HEK293 (cell line): ENCODE measurements around the gene CYP4F8.

Source experiments
- CTCF ChIA-PET: fragments of 350-600 bp; formaldehyde crosslinking; extraction: SDS; loops from one replicate; lab custom pipeline; 2021; ENCODE audit warnings: antibody characterized with exemption; lab: Yijun Ruan, JAX
- POLR2A ChIA-PET: fragments of 300-600 bp; formaldehyde crosslinking; extraction: SDS; loops from one replicate; lab custom pipeline; 2020; ENCODE audit warnings: antibody characterized with exemption, inconsistent platforms; lab: Yijun Ruan, JAX
- H3K27ac ChIP-seq: fragments of 200-500 bp; sonication (Bioruptor generic); 2 replicates; pipeline ENCODE4 v1.5.1; 2014; ENCODE audit warnings: low read depth, low read length, control low read depth, inconsistent platforms; ENCODE audit errors: extremely low read depth
- H3K36me3 ChIP-seq, 2 experiments: fragments of 200-500 bp in 1 of 2; sonication (Bioruptor generic) in 1 of 2; 1 replicate in 1 of 2; 2 replicates in 1 of 2; pipeline ENCODE4 v1.5.1; 2014 to 2017; ENCODE audit warnings: inconsistent platforms in 2 of 2, low read length in 2 of 2; ENCODE audit not compliant: control insufficient read depth in 2 of 2, insufficient read depth in 1 of 2
- H3K4me1 ChIP-seq: fragments of 200-500 bp; sonication (Bioruptor generic); 2 replicates; pipeline ENCODE4 v1.5.1; 2014; ENCODE audit warnings: mild to moderate bottlenecking, low read length, inconsistent platforms; ENCODE audit not compliant: control insufficient read depth, insufficient read depth
- H3K4me3 ChIP-seq: 2 replicates; pipeline ENCODE4 v1.5.1; 2011; ENCODE audit warnings: low read depth, mild to moderate bottlenecking, control low read depth, low read length, moderate library complexity
- H3K9me3 ChIP-seq: fragments of 200-500 bp; sonication (Bioruptor generic); 2 replicates; pipeline ENCODE4 v1.5.1; 2014; ENCODE audit warnings: low read depth, low read length, inconsistent platforms; ENCODE audit not compliant: control insufficient read depth, insufficient read depth
- HOXA7 ChIP-seq: sonication (generic); formaldehyde crosslinking; IDR thresholded peaks from 2 replicates; pipeline ENCODE4 v1.8.1; 2022; ENCODE audit warnings: missing genetic modification reagents, borderline replicate concordance
- OVOL3 ChIP-seq: fragments of 450-650 bp; formaldehyde crosslinking; IDR thresholded peaks from 2 replicates; pipeline ENCODE4 v1.5.1; 2016; ENCODE audit warnings: missing biosample characterization, missing genetic modification characterization
- REPIN1 ChIP-seq: fragments of 450-650 bp; formaldehyde crosslinking; IDR thresholded peaks from 2 replicates; pipeline ENCODE4 v1.5.1; 2017; ENCODE audit warnings: missing biosample characterization, missing genetic modification characterization, low read depth
- TCF7L2 ChIP-seq: IDR thresholded peaks from 2 replicates; pipeline ENCODE4 v1.6.1; 2011; ENCODE audit warnings: low read depth, mild to moderate bottlenecking, inconsistent platforms, low read length, moderate library complexity, borderline replicate concordance
- YY1 ChIP-seq: fragments of 450-650 bp; formaldehyde crosslinking; IDR thresholded peaks from 2 replicates; pipeline ENCODE4 v1.5.1; 2018; ENCODE audit warnings: missing biosample characterization, missing genetic modification characterization
- ZBTB17 ChIP-seq: fragments of 450-650 bp; formaldehyde crosslinking; IDR thresholded peaks from 2 replicates; pipeline ENCODE4 v1.5.1; 2016; ENCODE audit warnings: missing biosample characterization, missing genetic modification characterization
- ZNF114 ChIP-seq: fragments of 450-650 bp; formaldehyde crosslinking; IDR thresholded peaks from 2 replicates; pipeline ENCODE4 v1.5.0; 2017; ENCODE audit warnings: missing biosample characterization, missing genetic modification characterization
- ZNF16 ChIP-seq: fragments of 450-650 bp; formaldehyde crosslinking; IDR thresholded peaks from 2 replicates; pipeline ENCODE4 v1.5.1; 2016; ENCODE audit warnings: low read depth, missing biosample characterization, missing genetic modification characterization
- ZNF350 ChIP-seq: fragments of 450-650 bp; formaldehyde crosslinking; IDR thresholded peaks from 2 replicates; pipeline ENCODE4 v1.5.0; 2017; ENCODE audit warnings: missing biosample characterization, mild to moderate bottlenecking, missing genetic modification characterization
- ZNF366 ChIP-seq: fragments of 450-650 bp; formaldehyde crosslinking; conservative IDR thresholded peaks from 2 replicates; pipeline ENCODE4 v1.5.1; 2016; ENCODE audit warnings: missing biosample characterization, missing genetic modification characterization
- ZNF37A ChIP-seq: fragments of 450-650 bp; IDR thresholded peaks from 2 replicates; pipeline ENCODE4 v1.5.1; 2018; ENCODE audit warnings: missing biosample characterization, missing genetic modification characterization
- ZNF433 ChIP-seq: fragments of 450-650 bp; formaldehyde crosslinking; IDR thresholded peaks from 2 replicates; pipeline ENCODE4 v1.5.1; 2016; ENCODE audit warnings: missing biosample characterization, missing genetic modification characterization, low read depth
- ZNF555 ChIP-seq: fragments of 450-650 bp; formaldehyde crosslinking; conservative IDR thresholded peaks from 2 replicates; pipeline ENCODE4 v1.5.1; 2017; ENCODE audit warnings: missing biosample characterization, mild to moderate bottlenecking, missing genetic modification characterization, inconsistent platforms
- ZNF670 ChIP-seq: fragments of 450-650 bp; formaldehyde crosslinking; IDR thresholded peaks from 2 replicates; pipeline ENCODE4 v1.5.1; 2016; ENCODE audit warnings: missing biosample characterization, missing genetic modification characterization, low read depth
- ZNF776 ChIP-seq: fragments of 450-650 bp; formaldehyde crosslinking; IDR thresholded peaks from 2 replicates; pipeline ENCODE4 v1.5.0; 2017; ENCODE audit warnings: missing biosample characterization, missing genetic modification characterization, borderline replicate concordance
- ZNF837 ChIP-seq: fragments of 450-650 bp; formaldehyde crosslinking; IDR thresholded peaks from 2 replicates; pipeline ENCODE4 v1.5.1; 2016; ENCODE audit warnings: missing biosample characterization, missing genetic modification characterization
- ZSCAN16 ChIP-seq: fragments of 450-650 bp; formaldehyde crosslinking; IDR thresholded peaks from 2 replicates; pipeline ENCODE4 v1.5.1; 2016; ENCODE audit warnings: missing biosample characterization, missing genetic modification characterization
- ZSCAN30 ChIP-seq: fragments of 450-650 bp; IDR thresholded peaks from 2 replicates; pipeline ENCODE4 v1.5.1; 2018; ENCODE audit warnings: missing biosample characterization, mild to moderate bottlenecking, missing genetic modification characterization, moderate library complexity
- TF ChIP-seq, protein P1 (sequence below): fragments of 450-650 bp; formaldehyde crosslinking; IDR thresholded peaks from 2 replicates; pipeline ENCODE4 v1.5.1; 2017; ENCODE audit warnings: missing biosample characterization, missing genetic modification characterization
- TF ChIP-seq, protein P2 (sequence below): fragments of 450-650 bp; formaldehyde crosslinking; IDR thresholded peaks from 2 replicates; pipeline ENCODE4 v1.5.1; 2016; ENCODE audit warnings: missing biosample characterization, missing genetic modification characterization
- TF ChIP-seq, protein P3 (sequence below): fragments of 450-650 bp; formaldehyde crosslinking; IDR thresholded peaks from 2 replicates; pipeline ENCODE4 v1.5.1; 2017; ENCODE audit warnings: missing biosample characterization, missing genetic modification characterization
- TF ChIP-seq, protein P4 (sequence below): fragments of 450-650 bp; formaldehyde crosslinking; IDR thresholded peaks from 2 replicates; pipeline ENCODE4 v1.5.1; 2016; ENCODE audit warnings: missing biosample characterization, missing genetic modification characterization
- TF ChIP-seq, protein P5 (sequence below): fragments of 450-650 bp; formaldehyde crosslinking; optimal IDR thresholded peaks from 2 replicates; pipeline ENCODE3; 2016; ENCODE audit warnings: missing biosample characterization, mild to moderate bottlenecking, missing genetic modification characterization
- TF ChIP-seq, protein P6 (sequence below): fragments of 450-650 bp; formaldehyde crosslinking; IDR thresholded peaks from 2 replicates; pipeline ENCODE4 v1.5.1; 2016; ENCODE audit warnings: missing biosample characterization, missing genetic modification characterization
- TF ChIP-seq, protein P7 (sequence below): fragments of 450-650 bp; formaldehyde crosslinking; IDR thresholded peaks from 2 replicates; pipeline ENCODE4 v1.5.1; 2016; ENCODE audit warnings: missing biosample characterization, missing genetic modification characterization

The CYP4F8 gene

DNA sequence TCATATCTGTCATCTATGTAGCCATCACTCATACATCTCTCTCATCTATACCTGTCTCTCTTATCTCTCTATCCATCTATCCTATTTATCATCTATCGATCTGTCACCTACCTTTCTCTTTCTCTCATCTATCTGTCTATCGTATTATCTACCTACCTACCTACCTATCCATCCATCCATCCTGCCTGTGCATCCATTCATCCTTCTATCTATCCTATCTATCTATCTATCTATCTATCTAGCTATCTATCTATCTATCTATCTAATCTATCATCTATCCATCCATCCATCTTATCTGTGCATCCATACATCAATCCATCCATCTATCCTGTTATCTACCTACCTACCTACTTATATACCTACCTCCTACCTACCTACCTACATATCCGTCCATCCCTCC is 44.6 kb upstream of the CYP4F8 start:
- Histone ChIP-seq H3K9me3 (no peaks in the 10 kb centered on the region), H3K4me1 (no peaks in the 10 kb centered on the region), H3K4me3 (no peak overlapping the region), H3K27ac (no peak overlapping the region), H3K36me3 (no peaks in the 10 kb centered on the region)
- TF ChIP-seq ZNF350 (tag by site-specific recombination) (no peak), ZNF433 (tag by site-specific recombination) (no peak), ZNF670 (tag by site-specific recombination) (no peak), ZBTB17 (tag by site-specific recombination) (peak; percentile 81), ZNF366 (tag by site-specific recombination) (peak; percentile 69), ZNF776 (no peak), ZNF555 (tag by site-specific recombination) (no peak), TCF7L2 (no peak), ZNF114 (tag by site-specific recombination) (no peak), ZNF837 (tag by site-specific recombination) (no peak), ZNF37A (tag by site-specific recombination) (no peak)
- TF ChIP-seq, protein P1, sequence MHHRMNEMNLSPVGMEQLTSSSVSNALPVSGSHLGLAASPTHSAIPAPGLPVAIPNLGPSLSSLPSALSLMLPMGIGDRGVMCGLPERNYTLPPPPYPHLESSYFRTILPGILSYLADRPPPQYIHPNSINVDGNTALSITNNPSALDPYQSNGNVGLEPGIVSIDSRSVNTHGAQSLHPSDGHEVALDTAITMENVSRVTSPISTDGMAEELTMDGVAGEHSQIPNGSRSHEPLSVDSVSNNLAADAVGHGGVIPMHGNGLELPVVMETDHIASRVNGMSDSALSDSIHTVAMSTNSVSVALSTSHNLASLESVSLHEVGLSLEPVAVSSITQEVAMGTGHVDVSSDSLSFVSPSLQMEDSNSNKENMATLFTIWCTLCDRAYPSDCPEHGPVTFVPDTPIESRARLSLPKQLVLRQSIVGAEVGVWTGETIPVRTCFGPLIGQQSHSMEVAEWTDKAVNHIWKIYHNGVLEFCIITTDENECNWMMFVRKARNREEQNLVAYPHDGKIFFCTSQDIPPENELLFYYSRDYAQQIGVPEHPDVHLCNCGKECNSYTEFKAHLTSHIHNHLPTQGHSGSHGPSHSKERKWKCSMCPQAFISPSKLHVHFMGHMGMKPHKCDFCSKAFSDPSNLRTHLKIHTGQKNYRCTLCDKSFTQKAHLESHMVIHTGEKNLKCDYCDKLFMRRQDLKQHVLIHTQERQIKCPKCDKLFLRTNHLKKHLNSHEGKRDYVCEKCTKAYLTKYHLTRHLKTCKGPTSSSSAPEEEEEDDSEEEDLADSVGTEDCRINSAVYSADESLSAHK (tag by site-specific recombination) = no peak
- ChIA-PET CTCF (no interaction called here), POLR2A (no interaction called here)

DNA sequence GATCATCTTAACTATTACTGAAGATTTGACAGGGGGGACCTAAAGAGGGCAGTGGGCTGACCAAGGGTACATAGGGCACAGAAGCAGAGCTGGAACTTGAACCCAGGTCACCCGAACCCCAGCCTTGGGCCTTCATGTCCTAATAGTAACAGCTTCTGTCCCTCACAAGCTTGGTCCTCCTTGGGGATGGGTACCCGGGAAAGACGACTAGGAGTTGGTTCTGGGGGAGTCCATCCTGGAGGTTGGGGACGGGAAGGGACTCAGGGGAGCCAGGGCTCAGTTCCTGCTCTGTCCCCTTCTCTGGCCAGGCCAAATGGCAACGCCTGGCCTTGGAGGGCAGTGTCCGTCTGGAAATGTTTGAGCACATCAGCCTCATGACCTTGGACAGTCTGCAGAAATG is 39.6 kb upstream of the CYP4F8 start:
- Histone ChIP-seq H3K36me3 (no peaks in the 10 kb centered on the region), H3K4me1 (no peaks in the 10 kb centered on the region), H3K4me3 (no peak overlapping the region), H3K9me3 (no peaks in the 10 kb centered on the region), H3K27ac (no peak overlapping the region)
- ChIA-PET CTCF (no interaction called here), POLR2A (no interaction called here)
- no peak for TF ChIP-seq ZNF776
- TF ChIP-seq, protein P2, sequence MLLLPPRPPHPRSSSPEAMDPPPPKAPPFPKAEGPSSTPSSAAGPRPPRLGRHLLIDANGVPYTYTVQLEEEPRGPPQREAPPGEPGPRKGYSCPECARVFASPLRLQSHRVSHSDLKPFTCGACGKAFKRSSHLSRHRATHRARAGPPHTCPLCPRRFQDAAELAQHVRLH (tag by site-specific recombination) = no peak
- TF ChIP-seq ZNF16 (tag by site-specific recombination) = no peak
- TF ChIP-seq, protein P3, sequence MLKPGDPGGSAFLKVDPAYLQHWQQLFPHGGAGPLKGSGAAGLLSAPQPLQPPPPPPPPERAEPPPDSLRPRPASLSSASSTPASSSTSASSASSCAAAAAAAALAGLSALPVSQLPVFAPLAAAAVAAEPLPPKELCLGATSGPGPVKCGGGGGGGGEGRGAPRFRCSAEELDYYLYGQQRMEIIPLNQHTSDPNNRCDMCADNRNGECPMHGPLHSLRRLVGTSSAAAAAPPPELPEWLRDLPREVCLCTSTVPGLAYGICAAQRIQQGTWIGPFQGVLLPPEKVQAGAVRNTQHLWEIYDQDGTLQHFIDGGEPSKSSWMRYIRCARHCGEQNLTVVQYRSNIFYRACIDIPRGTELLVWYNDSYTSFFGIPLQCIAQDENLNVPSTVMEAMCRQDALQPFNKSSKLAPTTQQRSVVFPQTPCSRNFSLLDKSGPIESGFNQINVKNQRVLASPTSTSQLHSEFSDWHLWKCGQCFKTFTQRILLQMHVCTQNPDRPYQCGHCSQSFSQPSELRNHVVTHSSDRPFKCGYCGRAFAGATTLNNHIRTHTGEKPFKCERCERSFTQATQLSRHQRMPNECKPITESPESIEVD (tag by site-specific recombination) = no peak
- TF ChIP-seq, protein P4, sequence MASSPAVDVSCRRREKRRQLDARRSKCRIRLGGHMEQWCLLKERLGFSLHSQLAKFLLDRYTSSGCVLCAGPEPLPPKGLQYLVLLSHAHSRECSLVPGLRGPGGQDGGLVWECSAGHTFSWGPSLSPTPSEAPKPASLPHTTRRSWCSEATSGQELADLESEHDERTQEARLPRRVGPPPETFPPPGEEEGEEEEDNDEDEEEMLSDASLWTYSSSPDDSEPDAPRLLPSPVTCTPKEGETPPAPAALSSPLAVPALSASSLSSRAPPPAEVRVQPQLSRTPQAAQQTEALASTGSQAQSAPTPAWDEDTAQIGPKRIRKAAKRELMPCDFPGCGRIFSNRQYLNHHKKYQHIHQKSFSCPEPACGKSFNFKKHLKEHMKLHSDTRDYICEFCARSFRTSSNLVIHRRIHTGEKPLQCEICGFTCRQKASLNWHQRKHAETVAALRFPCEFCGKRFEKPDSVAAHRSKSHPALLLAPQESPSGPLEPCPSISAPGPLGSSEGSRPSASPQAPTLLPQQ (tag by site-specific recombination) = no peak
- TF ChIP-seq ZSCAN16 (tag by site-specific recombination) = no peak
- TF ChIP-seq, protein P5, sequence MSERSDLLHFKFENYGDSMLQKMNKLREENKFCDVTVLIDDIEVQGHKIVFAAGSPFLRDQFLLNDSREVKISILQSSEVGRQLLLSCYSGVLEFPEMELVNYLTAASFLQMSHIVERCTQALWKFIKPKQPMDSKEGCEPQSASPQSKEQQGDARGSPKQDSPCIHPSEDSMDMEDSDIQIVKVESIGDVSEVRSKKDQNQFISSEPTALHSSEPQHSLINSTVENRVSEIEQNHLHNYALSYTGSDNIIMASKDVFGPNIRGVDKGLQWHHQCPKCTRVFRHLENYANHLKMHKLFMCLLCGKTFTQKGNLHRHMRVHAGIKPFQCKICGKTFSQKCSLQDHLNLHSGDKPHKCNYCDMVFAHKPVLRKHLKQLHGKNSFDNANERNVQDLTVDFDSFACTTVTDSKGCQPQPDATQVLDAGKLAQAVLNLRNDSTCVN (tag by site-specific recombination) = no peak
- no peak for TF ChIP-seq OVOL3
- TF ChIP-seq, protein P6, sequence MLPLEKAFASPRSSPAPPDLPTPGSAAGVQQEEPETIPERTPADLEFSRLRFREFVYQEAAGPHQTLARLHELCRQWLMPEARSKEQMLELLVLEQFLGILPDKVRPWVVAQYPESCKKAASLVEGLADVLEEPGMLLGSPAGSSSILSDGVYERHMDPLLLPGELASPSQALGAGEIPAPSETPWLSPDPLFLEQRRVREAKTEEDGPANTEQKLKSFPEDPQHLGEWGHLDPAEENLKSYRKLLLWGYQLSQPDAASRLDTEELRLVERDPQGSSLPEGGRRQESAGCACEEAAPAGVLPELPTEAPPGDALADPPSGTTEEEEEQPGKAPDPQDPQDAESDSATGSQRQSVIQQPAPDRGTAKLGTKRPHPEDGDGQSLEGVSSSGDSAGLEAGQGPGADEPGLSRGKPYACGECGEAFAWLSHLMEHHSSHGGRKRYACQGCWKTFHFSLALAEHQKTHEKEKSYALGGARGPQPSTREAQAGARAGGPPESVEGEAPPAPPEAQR (tag by site-specific recombination) = no peak
- TF ChIP-seq, protein P7, sequence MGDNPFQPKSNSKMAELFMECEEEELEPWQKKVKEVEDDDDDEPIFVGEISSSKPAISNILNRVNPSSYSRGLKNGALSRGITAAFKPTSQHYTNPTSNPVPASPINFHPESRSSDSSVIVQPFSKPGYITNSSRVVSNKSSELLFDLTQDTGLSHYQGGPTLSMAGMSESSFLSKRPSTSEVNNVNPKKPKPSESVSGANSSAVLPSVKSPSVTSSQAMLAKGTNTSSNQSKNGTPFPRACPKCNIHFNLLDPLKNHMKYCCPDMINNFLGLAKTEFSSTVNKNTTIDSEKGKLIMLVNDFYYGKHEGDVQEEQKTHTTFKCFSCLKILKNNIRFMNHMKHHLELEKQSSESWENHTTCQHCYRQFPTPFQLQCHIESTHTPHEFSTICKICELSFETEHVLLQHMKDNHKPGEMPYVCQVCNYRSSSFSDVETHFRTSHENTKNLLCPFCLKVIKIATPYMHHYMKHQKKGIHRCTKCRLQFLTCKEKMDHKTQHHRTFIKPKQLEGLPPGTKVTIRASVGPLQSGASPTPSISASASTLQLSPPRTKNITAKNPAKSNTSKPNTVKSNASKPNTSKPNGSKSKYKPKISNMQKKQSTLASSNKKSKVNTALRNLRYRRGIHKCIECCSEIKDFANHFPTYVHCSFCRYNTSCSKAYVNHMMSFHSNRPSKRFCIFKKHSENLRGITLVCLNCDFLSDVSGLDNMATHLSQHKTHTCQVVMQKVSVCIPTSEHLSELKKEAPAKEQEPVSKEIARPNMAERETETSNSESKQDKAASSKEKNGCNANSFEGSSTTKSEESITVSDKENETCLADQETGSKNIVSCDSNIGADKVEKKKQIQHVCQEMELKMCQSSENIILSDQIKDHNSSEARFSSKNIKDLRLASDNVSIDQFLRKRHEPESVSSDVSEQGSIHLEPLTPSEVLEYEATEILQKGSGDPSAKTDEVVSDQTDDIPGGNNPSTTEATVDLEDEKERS = no peak
- no peak for TF ChIP-seq HOXA7 (CRISPR knock-in tag)
- TF ChIP-seq REPIN1 (tag by site-specific recombination) = no peak
- TF ChIP-seq ZSCAN30 (tag by site-specific recombination) = no peak
- no peak for TF ChIP-seq YY1
